Measurements from ENCODE around the gene MKI67. TPM values are rescaled to one million over a fixed set of nuclear protein-coding genes. Genes with fewer than 3 reads are reported as not detected.

MKI67 gene
- total and polyA plus RNA-seq, 10 of the 15 experiments (the other 5 are each of a cell fraction or from before 2014, with no cell fraction given): 22.3 to 183 (median 82.9) TPM

- TF ChIP-seq PRDM15 (CRISPR knock-in tag; IDR thresholded peaks at IDR 0.05) (no peak), TCF12 (IDR thresholded peaks at IDR 0.05; ENCODE audit: low read depth, low read length) (no peak), KAT2A (conservative IDR thresholded peaks at IDR 0.05; ENCODE audit: control insufficient read depth, low read depth, low read length) (no peak)
These were observed 48.9 kb downstream of the MKI67 start (continued) for GRCh38 chr10:128077155-128077875.

GRCh38 chr10:128074589-128074988 is 51.6 kb downstream of the MKI67 start:
- WGBS (ENCODE audit: insufficient coverage, insufficient replicate concordance, low lambda C conversion rate, missing lambda C conversion rate): 95% methylated on average over 5 of the region's 5 CpGs
- no TSS peak for BruUV-seq (replicated peaks)
- no peaks in the 10 kb centered on the region for H3K79me2 ChIP-seq (ENCODE audit: control insufficient read depth, insufficient read depth, low read length)
- in situ Hi-C loops (cut with MboI) (loop anchor here (5.0 kb wide), 1 partner anchor 42 kb away; no protein-coding TSS in a partner anchor), intact Hi-C loops (cut with micrococcal nuclease; ENCODE audit: unreplicated experiment) (no loop called here)
- no peaks in the 10 kb centered on the region for H3K4me1 ChIP-seq (ENCODE audit: control insufficient read depth, insufficient read depth, low read length)
- H2AFZ ChIP-seq (ENCODE audit: control insufficient read depth, low read depth, low read length): no peak overlapping the region
- H3K36me3 ChIP-seq (ENCODE audit: control insufficient read depth in 2 of 2, insufficient read depth in 2 of 2, low read length in 1 of 2): peaks cover 0 to 7% of the 10 kb centered on the region in 2 experiments; a peak in 3 of 4 replicates
- H4K20me1 ChIP-seq (ENCODE audit: control insufficient read depth, insufficient read depth): no peaks in the 10 kb centered on the region
- H3K9ac ChIP-seq (ENCODE audit: control insufficient read depth, insufficient read depth, low read length): no peak overlapping the region
- FAIRE-seq: no peak
- RAD21 ChIA-PET (ENCODE audit: unreplicated experiment): interaction anchor here (1.3 kb wide), 1 partner anchor 40 kb away, joined by 6 read pairs; no protein-coding TSS in a partner anchor
- DNase-seq (ENCODE audit: low read depth, low spot score): no peak
- POLR2A ChIA-PET: interaction anchor here (0.6 kb wide), 1 partner anchor 54 kb away, joined by 3 read pairs; no protein-coding TSS in a partner anchor
- H3K27me3 ChIP-seq (replicated peaks in 1 of 2; ENCODE audit: control insufficient read depth in 2 of 2, insufficient read depth in 2 of 2, low read length in 1 of 2): no peaks in the 10 kb centered on the region
- SMC1A ChIA-PET (ENCODE audit: uncharacterized antibody, unreplicated experiment): interaction anchor here (2.2 kb wide), 1 partner anchor 39 kb away, joined by 11 read pairs; no protein-coding TSS in a partner anchor
- no peak overlapping the region for H3K4me3 ChIP-seq
- ATAC-seq: no peak
- no peaks in the 10 kb centered on the region for H3K9me3 ChIP-seq (replicated peaks; ENCODE audit: control insufficient read depth, insufficient read depth, low read length)
- no peak overlapping the region for H3K4me2 ChIP-seq (ENCODE audit: control insufficient read depth, insufficient read depth)
- no peak overlapping the region for H3K27ac ChIP-seq (ENCODE audit: control insufficient read depth, insufficient read depth)
- TF ChIP-seq POLR2A (IDR thresholded peaks at IDR 0.05; ENCODE audit: low read depth, low read length) (no peak), TARDBP (IDR thresholded peaks at IDR 0.05; ENCODE audit: borderline replicate concordance) (no peak), BCLAF1 (IDR thresholded peaks at IDR 0.05) (no peak), YY1 (IDR thresholded peaks at IDR 0.05; ENCODE audit: low read depth, low read length) (no peak), RAD21 (IDR thresholded peaks at IDR 0.05; ENCODE audit: insufficient read depth, low read depth, low read length) (no peak), MYC (IDR thresholded peaks at IDR 0.05; ENCODE audit: insufficient read depth, insufficient read length, insufficient replicate concordance, low read length, severe bottlenecking) (no peak), SRF (IDR thresholded peaks at IDR 0.05; ENCODE audit: low read depth in 2 of 2, low read length in 2 of 2) (no peak), NFYA (IDR thresholded peaks at IDR 0.05; ENCODE audit: borderline replicate concordance, low read depth, low read length) (no peak)
- CTCF ChIA-PET: interaction anchor here (2.0 to 9.4 kb wide), 2 partner anchors 40 to 76 kb away, joined by 6 to 277 read pairs; no protein-coding TSS in a partner anchor
